Measurements from ENCODE around the gene C9orf153.
"Not testable (repeated sequence)": the region's sequence is repeated elsewhere in the genome, so short reads cannot be mapped to it uniquely, and the experiment has no call there.

The C9orf153 gene

GRCh38 chr9:86259557-86259956 is at the start of gene C9orf153:
C9orf153 (minus strand) TSS chr9:86259657; CDS start chr9:86229603, 30,054 bp downstream.
- DNase-seq (ENCODE audit: low read depth in 2 of 2): no peak

GRCh38 chr9:86308687-86309086 is 49.2 kb upstream of the C9orf153 start:
- DNase-seq (ENCODE audit: low read depth in 2 of 2): no peak

- DNase-seq (ENCODE audit: low read depth in 2 of 2): no peak
Measured at GRCh38 chr9:86304236-86304730, 44.8 kb upstream of the C9orf153 start.

- no peak for DNase-seq (ENCODE audit: low read depth in 2 of 2)
Measured at GRCh38 chr9:86303316-86303975, 44.0 kb upstream of the C9orf153 start.

GRCh38 chr9:86301686-86302085 is 42.2 kb upstream of the C9orf153 start:
- no peak for DNase-seq (ENCODE audit: low read depth in 2 of 2)

- DNase-seq (ENCODE audit: low read depth in 2 of 2): no peak
Measured at GRCh38 chr9:86300701-86301100, 41.2 kb upstream of the C9orf153 start.

GRCh38 chr9:86298873-86299272 is 39.4 kb upstream of the C9orf153 start:
- no peak for DNase-seq (ENCODE audit: low read depth in 2 of 2)

GRCh38 chr9:86290341-86290740 is 30.9 kb upstream of the C9orf153 start:
- not testable (repeated sequence) for DNase-seq (ENCODE audit: low read depth in 2 of 2)

- no peak for DNase-seq (ENCODE audit: low read depth in 2 of 2)
Measured at GRCh38 chr9:86288499-86289198, 29.2 kb upstream of the C9orf153 start.

GRCh38 chr9:86287013-86287412 is 27.6 kb upstream of the C9orf153 start:
- no peak for DNase-seq (ENCODE audit: low read depth in 2 of 2)

- no peak for DNase-seq (ENCODE audit: low read depth in 2 of 2)
Measured at GRCh38 chr9:86286278-86286677, 26.8 kb upstream of the C9orf153 start.

- no peak for DNase-seq (ENCODE audit: low read depth in 2 of 2)
Measured at GRCh38 chr9:86285261-86285660, 25.8 kb upstream of the C9orf153 start.

- no peak for DNase-seq (ENCODE audit: low read depth in 2 of 2)
Measured at GRCh38 chr9:86282979-86283535, 23.6 kb upstream of the C9orf153 start.

GRCh38 chr9:86282077-86282978 is 22.9 kb upstream of the C9orf153 start, which contains the start of gene ISCA1:
ISCA1 (minus strand) TSS chr9:86282538; CDS start chr9:86282458, 80 bp downstream.
- peak; percentile 95 to 97 for DNase-seq (ENCODE audit: low read depth in 2 of 2)

GRCh38 chr9:86281593-86282076 is 22.2 kb upstream of the C9orf153 start:
- no peak for DNase-seq (ENCODE audit: low read depth in 2 of 2)

GRCh38 chr9:86280580-86280979 is 21.1 kb upstream of the C9orf153 start:
- DNase-seq (ENCODE audit: low read depth in 2 of 2): no peak

- no peak for DNase-seq (ENCODE audit: low read depth in 2 of 2)
Measured at GRCh38 chr9:86279839-86280238, 20.4 kb upstream of the C9orf153 start.

- DNase-seq (ENCODE audit: low read depth in 2 of 2): no peak
Measured at GRCh38 chr9:86277072-86277471, 17.6 kb upstream of the C9orf153 start.

- DNase-seq (ENCODE audit: low read depth in 2 of 2): no peak
Measured at GRCh38 chr9:86275962-86276361, 16.5 kb upstream of the C9orf153 start.

- DNase-seq (ENCODE audit: low read depth in 2 of 2): no peak
Measured at GRCh38 chr9:86274821-86275643, 15.6 kb upstream of the C9orf153 start.

GRCh38 chr9:86272221-86272620 is 12.8 kb upstream of the C9orf153 start:
- no peak for DNase-seq (ENCODE audit: low read depth in 2 of 2)

All from stimulated activated CD8-positive, alpha-beta memory T cell treated with anti-CD3 and anti-CD28 coated beads, Interleukin-7, amount 100 ng/mL, for 1 hour (primary cell).